ENCODE results near the gene CDPF1.
A peak's percentile ranks its signal among the peaks of the same experiment; 100 is the strongest.
"Not testable (repeated sequence)": the region's sequence is repeated elsewhere in the genome, so short reads cannot be mapped to it uniquely, and the experiment has no call there.

CDPF1 gene

GRCh38 chr22:46281866-46282678 is 32.0 kb upstream of the CDPF1 start:
- DNase-seq, result no peak

DNA sequence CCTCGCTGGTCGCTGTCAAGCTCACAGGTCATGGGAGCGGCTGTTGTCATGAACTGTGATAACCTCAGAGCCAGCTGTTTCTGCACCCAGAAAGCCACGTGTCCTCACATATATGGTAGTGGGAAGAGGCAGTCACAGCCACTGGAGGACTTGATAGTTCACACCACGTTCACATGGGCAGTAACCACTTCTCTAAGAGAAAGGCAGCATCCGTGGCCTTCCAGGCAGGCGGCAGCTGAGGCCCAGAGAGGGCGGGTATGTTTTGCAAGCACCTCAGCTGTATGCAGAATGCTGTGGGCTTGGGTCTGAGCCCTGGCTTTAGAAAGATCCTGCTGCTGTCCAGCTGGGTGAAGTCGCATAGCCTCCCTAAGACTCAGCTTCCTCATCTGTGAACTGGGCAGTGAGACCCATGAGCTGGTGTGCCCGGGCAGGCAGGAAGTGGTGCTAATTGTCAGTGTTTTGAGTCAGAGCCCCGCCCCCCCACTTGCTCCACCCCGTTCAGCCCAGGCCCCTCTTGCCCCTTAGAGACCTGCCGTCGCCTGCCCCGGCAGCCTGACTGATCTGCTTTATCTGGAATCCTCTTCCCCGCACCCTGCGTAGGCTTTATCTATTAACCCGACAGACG is 31.0 kb upstream of the CDPF1 start:
- no peak for DNase-seq

- DNase-seq, result no peak
These were observed 30.1 kb upstream of the CDPF1 start for GRCh38 chr22:46280063-46280817.

GRCh38 chr22:46278656-46279645 is 28.9 kb upstream of the CDPF1 start:
- DNase-seq, result no peak

DNA sequence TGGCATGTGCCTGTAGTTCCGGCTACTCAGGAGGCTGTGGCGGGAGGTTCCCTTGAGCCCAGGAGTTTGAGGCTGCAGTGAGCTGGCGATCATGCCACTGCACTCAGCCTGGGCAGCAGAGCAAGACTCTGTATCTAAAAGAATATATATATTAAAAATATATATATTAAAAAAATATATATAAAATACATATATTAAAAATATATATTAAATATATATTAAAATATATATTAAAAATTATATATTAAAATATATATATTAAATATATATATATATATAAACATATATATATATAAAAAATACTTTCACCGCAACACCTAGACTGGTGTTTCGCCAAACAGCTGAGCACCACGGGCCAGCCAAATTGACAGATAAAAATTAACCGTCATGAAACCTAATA is 26.5 kb upstream of the CDPF1 start:
- no peak for DNase-seq

- DNase-seq, result no peak
These were observed 25.5 kb upstream of the CDPF1 start for GRCh38 chr22:46275455-46276122.

DNA sequence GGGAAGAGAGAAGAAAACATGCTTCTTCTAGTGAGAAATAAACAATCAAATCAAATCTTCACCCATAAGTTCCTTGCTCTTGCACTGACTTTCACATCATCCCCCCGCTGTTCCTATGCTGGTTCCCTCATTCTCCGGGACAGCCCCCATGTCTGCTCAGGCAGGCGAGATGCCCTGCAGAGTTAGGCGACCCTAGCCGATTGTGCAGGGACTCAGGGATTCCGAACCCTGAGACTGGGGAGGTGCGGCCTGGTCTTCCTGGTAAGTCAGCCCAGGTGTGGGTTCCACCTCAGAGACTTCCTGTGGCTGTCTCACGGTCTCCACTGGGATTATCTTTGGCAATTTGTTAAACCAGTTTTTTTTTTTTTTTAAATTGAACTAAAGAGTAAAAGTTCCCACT is 24.3 kb upstream of the CDPF1 start:
- DNase-seq, result no peak

DNA sequence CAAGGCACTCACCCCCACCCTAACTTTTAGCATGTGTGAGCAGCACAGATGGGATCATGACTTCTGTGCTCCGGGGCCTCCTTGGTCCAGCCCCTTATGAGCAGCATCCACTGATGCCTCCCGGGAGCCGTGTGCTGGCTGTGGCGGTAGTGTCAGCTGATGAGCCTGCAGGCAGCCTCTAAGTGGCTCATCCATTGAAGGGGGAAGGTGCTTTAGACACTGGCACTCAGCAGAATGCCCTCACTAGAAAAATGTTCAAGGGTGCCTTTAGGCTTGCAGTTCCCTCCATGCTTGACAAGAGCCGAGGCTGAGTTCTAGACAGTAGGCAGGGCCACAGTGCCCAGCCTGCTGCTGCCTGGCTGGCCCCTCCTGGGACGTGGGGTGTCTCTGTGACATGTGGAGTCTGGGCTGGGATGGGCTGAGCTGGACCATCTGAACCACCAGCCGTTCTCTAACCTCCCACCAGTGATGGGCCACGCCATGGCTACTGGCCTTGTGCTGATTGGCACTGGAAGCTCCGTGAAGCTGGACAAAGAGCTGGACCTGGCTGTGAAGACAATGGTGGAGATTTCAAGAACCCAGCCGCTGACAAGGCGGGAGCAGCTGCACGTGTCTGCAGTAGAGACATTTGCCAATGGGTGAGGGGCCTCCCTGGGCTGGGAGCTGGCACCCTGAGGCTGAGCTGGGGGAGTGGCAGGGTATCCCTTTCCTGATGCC is 23.5 kb upstream of the CDPF1 start:
- DNase-seq, result no peak

DNA sequence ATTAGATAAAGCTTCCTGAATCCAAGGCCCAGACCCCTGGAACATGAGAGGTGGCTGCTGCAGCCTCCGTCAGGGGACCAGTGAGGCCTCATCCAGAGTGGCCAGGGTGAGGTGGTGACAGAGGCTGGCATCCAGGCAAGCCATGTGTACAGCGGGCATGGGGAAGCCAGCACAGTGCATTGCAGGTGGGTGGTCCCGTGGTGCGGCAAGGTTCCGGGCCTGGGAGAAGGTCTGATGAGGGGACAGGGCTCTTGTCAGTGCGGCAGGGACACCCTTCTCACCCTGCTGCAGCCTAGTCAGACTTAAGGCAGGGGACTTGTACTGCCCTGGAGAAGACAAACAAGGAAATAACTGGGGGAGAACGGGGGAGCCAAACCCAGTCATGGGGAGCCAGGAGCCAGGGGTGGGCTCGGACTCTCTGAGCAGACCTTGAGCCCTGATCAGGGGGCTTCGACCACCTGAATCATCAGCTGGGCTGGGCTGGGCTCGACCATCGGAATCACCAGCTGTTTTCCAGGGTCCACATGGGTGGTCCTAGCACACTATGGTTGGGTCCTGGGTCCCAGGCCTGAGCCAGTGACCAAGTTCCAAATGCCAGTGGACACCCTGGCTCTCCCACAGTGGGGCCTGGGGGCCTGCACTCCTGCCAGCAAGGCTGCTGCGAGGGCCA is 22.8 kb upstream of the CDPF1 start:
- no peak for DNase-seq

DNA sequence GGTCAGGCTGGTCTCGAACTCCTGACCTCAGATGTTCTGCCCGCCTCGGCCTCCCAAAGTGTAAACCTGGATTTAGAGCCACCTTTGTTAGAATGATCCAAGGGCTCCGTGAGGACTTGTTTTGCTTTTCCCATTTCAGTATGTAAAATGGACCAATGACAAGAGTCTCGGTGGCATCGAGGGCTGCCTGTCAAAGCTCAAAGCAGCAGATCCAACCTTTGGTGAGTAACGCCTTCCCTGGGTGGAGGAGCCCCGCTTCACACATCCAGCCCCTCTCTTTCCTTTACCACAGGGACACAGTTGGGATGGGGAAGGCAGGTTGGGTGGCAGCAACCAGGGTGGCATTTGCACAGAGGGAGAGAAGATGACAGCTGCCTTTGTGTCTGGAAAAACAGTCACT is 22.1 kb upstream of the CDPF1 start:
- DNase-seq, result no peak

- no peak for DNase-seq
These were observed 19.5 kb upstream of the CDPF1 start for GRCh38 chr22:46269564-46269963.

DNA sequence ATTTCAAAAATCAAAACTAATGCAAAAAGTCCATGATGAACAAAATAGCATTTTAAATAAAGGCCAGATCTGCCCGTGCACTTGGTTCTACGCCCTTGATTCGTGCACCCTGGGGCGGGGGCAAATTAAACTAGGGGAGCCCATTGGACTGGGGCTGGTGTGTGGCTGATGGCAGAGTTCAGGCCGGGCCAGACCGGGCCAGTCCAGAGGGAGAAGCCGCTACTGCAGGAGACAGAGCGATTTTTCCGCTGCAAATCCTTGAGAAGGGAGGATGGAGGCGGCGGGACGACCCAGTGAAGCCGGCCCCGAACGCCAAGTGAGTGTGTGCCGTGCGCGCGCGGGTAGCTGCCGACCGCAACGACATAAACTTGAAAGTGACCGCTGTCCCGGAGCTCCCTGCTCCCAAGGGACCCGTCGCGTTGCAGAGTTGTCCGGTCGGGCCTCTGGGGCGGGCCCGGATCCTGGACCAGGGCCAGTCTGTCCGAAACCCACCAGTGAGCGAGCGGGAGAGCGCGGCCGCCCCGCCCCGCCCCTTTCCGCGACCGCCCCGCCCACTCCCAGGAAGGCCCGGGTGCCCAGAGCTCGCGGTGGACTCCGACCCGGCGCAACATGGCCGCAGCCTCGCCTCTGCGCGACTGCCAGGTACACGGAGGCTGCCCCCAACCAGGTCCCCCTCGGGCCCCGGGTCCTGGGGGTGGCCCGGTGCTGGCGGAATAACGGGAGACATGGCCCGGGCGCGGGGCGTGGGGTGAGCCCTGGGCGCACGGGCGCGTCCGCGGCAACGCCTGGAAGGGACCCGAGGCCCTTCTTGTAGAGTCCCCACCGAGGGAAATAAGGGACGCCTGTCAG is 17.6 kb upstream of the CDPF1 start, which contains the start of gene TTC38:
TTC38 (plus strand) TSS at position 578 of the 849 bp plus-strand sequence; CDS start at position 610, 32 bp downstream.
- peak; percentile 82 for DNase-seq

GRCh38 chr22:46265627-46266026 is 15.5 kb upstream of the CDPF1 start:
- not testable (repeated sequence) for DNase-seq

DNA sequence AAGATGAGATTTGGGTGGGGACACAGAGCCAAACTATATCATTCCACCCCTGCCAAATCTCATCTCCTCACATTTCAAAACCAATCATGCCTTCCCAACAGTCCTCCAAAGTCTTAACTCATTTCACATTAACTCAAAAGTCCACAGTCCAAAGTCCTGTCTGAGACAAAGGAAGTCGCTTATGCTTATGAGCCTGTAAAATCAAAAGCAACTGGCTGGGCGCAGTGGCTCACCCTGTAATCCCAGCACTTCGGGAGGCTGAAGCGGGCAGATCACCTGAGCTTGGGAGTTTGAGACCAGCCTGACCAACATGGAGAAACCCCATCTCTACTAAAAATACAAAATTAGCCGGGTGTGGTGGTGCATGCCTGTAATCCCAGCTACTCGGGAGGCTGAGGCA is 14.4 kb upstream of the CDPF1 start:
- DNase-seq, result not testable (repeated sequence)

DNA sequence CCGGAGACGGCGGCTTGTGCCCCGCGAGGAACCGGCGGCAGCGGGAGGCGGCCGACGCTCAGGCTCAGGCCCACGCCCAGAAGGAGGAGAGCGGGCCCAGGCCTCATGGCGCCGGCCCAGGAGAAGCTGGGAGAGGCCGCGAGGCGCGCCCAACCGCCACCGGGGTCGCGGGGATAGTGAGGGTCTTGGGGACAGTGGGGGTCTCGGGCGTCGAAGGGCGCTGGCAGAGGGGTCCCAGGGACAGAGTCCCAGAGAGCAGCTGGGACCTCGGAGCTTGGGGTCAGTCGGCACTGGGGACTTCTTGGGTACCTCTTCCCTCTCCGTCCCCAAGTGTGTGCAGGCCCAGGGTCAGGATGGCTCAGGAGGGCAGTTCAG is 13.1 kb upstream of the CDPF1 start, which contains the start of gene PKDREJ:
PKDREJ (minus strand) TSS at position 128 of the 375 bp plus-strand sequence; CDS start at position 107, 21 bp downstream.
- no peak for DNase-seq

- peak; percentile 73 for DNase-seq
These were observed 12.5 kb upstream of the CDPF1 start for GRCh38 chr22:46262449-46263215.

DNA sequence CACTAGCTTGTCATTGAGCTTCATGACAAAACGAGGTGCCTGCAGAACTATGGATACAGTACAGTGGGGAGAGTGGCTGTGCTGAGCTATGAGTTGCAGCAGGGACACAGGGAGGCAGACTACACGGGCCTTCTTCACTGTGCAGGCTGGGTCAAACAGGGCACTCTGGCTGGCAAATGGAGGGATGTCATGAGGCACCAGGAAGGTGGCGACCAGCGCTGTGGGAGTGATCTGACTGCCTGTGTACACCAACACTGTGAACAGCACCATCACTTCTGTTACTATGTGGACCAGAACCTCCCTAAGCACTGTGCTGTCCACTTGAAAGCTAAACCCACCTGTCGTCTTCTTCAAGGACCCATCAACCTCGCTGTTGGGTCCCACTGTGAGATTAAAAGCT is 9.9 kb upstream of the CDPF1 start:
- DNase-seq, result no peak

- DNase-seq, result peak; percentile 15
These were observed 9.3 kb upstream of the CDPF1 start for GRCh38 chr22:46259374-46259773.

All from inflammatory macrophage treated with lipopolysaccharide for 4 hours (primary cell).